Suprapubic skin (tissue), 4 donors: Measurements from ENCODE around the gene TPRG1. TPM values are rescaled to one million over a fixed set of nuclear protein-coding genes. Genes with fewer than 3 reads are reported as not detected.

ENCODE experiments used
- DNase-seq, 2 donors: peaks; one replicate each; pipeline ENCODE4 v3.0.0-alpha.2; 2019; ENCODE audit warnings: low spot score in 2 of 2
- H3K27ac ChIP-seq: fragments of 200-600 bp; sonication (generic); one replicate; pipeline ENCODE4 v1.5.1; 2019
- H3K27me3 ChIP-seq: fragments of 200-600 bp; sonication (generic); one replicate; pipeline ENCODE4 v1.5.1; 2019
- H3K36me3 ChIP-seq: fragments of 200-600 bp; sonication (generic); one replicate; pipeline ENCODE4 v1.5.1; 2019
- H3K4me1 ChIP-seq: fragments of 200-600 bp; sonication (generic); one replicate; pipeline ENCODE4 v1.5.1; 2019
- H3K4me3 ChIP-seq: fragments of 200-600 bp; sonication (generic); one replicate; pipeline ENCODE4 v1.5.1; 2019; ENCODE audit warnings: mild to moderate bottlenecking
- H3K9me3 ChIP-seq: fragments of 200-600 bp; sonication (generic); one replicate; pipeline ENCODE4 v1.5.1; 2019
- CTCF ChIP-seq, 2 donors: fragments of 200-600 bp in 1 of 2; fragments of 450-650 bp in 1 of 2; sonication (generic) in 1 of 2; IDR thresholded peaks; one replicate each; pipeline ENCODE4 v1.5.1; 2016 to 2019; ENCODE audit warnings: antibody characterized with exemption in 2 of 2, mild to moderate bottlenecking in 1 of 2, moderate library complexity in 1 of 2
- EP300 ChIP-seq: sonication (generic); formaldehyde crosslinking; IDR thresholded peaks from one replicate; pipeline ENCODE4 v1.6.1; 2017; ENCODE audit warnings: antibody characterized with exemption
- POLR2A ChIP-seq, 2 donors: fragments of 450-650 bp; IDR thresholded peaks; one replicate each; pipeline ENCODE4 v1.6.1; 2017; ENCODE audit warnings: antibody characterized with exemption in 2 of 2, mild to moderate bottlenecking in 2 of 2, moderate library complexity in 2 of 2
- POLR2AphosphoS5 ChIP-seq, 3 donors: sonication (generic); formaldehyde crosslinking; IDR thresholded peaks; one replicate each; pipeline ENCODE4 v1.6.1; 2017; ENCODE audit warnings: antibody characterized with exemption in 3 of 3
- WGBS: methylation state at CpG from one replicate; pipeline ENCODE4 v1.1.5; 2018; 5-methylcytosine and 5-hydroxymethylcytosine counted together
- total RNA-seq, 4 donors: library from RNA; depleted of rRNA; stranded (reverse); fragments of >200 nt; gene quantifications; one replicate each; pipeline ENCODE4 v1.1.0, GENCODE V29; 2016

Gene TPRG1
- 10 to 100 TPM; 19.9 to 30.9 (median 28.4) TPM for total RNA-seq

GRCh38 chr3:189171707-189172106 lies at the start of gene TPRG1:
Gene TPRG1 (plus strand): TSS chr3:189171971. CDS start chr3:189207385, 35,414 bp downstream.
- Histone ChIP-seq H3K36me3 (no peaks in the 10 kb centered on the region), H3K4me3 (no peak within 1 kb of the TSS), H3K9me3 (no peaks in the 10 kb centered on the region), H3K27ac (no peak within 1 kb of the TSS), H3K4me1 (peaks cover 11% of the 10 kb centered on the region), H3K27me3 (no peaks in the 10 kb centered on the region)
- 40% methylated on average over 1 of the region's 1 CpG for WGBS
- TF ChIP-seq POLR2AphosphoS5 (IDR thresholded peaks at IDR 0.05) (no peak), EP300 (no peak), CTCF (IDR thresholded peaks at IDR 0.05) (no peak), POLR2A (IDR thresholded peaks at IDR 0.05) (no peak)
- no peak for DNase-seq

- Histone ChIP-seq H3K4me1 (peaks cover 35% of the 10 kb centered on the region), H3K9me3 (no peaks in the 10 kb centered on the region), H3K4me3 (peak overlapping the region; percentile 15), H3K27me3 (no peaks in the 10 kb centered on the region), H3K27ac (peak overlapping the region; percentile 82), H3K36me3 (no peaks in the 10 kb centered on the region)
- WGBS: 38% methylated on average over 2 of the region's 2 CpGs
- TF ChIP-seq POLR2A (IDR thresholded peaks at IDR 0.05): no peak
- DNase-seq: no peak
Observed at GRCh38 chr3:189122110-189122509, 49.7 kb upstream of the TPRG1 start.

GRCh38 chr3:189122526-189123205 lies 49.1 kb upstream of the TPRG1 start:
- DNase-seq: no peak
- H3K4me1 ChIP-seq: peaks cover 35% of the 10 kb centered on the region
- no peaks in the 10 kb centered on the region for H3K9me3 ChIP-seq
- no peaks in the 10 kb centered on the region for H3K27me3 ChIP-seq
- H3K36me3 ChIP-seq: no peaks in the 10 kb centered on the region
- H3K27ac ChIP-seq: peak overlapping the region; percentile 82
- peak overlapping the region; percentile 1 for H3K4me3 ChIP-seq
- TF ChIP-seq POLR2A (IDR thresholded peaks at IDR 0.05) (no peak), EP300 (no peak), CTCF (IDR thresholded peaks at IDR 0.05) (no peak), POLR2AphosphoS5 (IDR thresholded peaks at IDR 0.05) (no peak)
- WGBS: 44% methylated on average over 5 of the region's 5 CpGs

- peak overlapping the region; percentile 24 for H3K4me3 ChIP-seq
- no peak for DNase-seq
- H3K27ac ChIP-seq: peak overlapping the region; percentile 82
- peaks cover 35% of the 10 kb centered on the region for H3K4me1 ChIP-seq
- no peaks in the 10 kb centered on the region for H3K36me3 ChIP-seq
- WGBS: 42% methylated on average over 11 of the region's 11 CpGs
- H3K9me3 ChIP-seq: no peaks in the 10 kb centered on the region
- TF ChIP-seq EP300 (no peak), POLR2AphosphoS5 (IDR thresholded peaks at IDR 0.05) (no peak)
- H3K27me3 ChIP-seq: no peaks in the 10 kb centered on the region
Observed at GRCh38 chr3:189123595-189124387, 48.0 kb upstream of the TPRG1 start.

- Histone ChIP-seq H3K36me3 (no peaks in the 10 kb centered on the region), H3K4me3 (no peak overlapping the region), H3K27ac (peak overlapping the region; percentile 62), H3K27me3 (no peaks in the 10 kb centered on the region), H3K9me3 (no peaks in the 10 kb centered on the region), H3K4me1 (peaks cover 20% of the 10 kb centered on the region)
- no peak for DNase-seq
- TF ChIP-seq EP300: no peak
- no peak for TF ChIP-seq POLR2A (IDR thresholded peaks at IDR 0.05)
- TF ChIP-seq POLR2AphosphoS5 (IDR thresholded peaks at IDR 0.05): no peak
- no peak for TF ChIP-seq CTCF (IDR thresholded peaks at IDR 0.05)
- WGBS: 33% methylated on average over 9 of the region's 9 CpGs
Observed at GRCh38 chr3:189132231-189132671, 39.5 kb upstream of the TPRG1 start.

GRCh38 chr3:189132839-189133238 lies 38.9 kb upstream of the TPRG1 start:
- Histone ChIP-seq H3K36me3 (no peaks in the 10 kb centered on the region), H3K27ac (peak overlapping the region; percentile 62), H3K4me1 (peaks cover 20% of the 10 kb centered on the region), H3K4me3 (no peak overlapping the region), H3K9me3 (no peaks in the 10 kb centered on the region), H3K27me3 (no peaks in the 10 kb centered on the region)
- DNase-seq: no peak
- TF ChIP-seq EP300: no peak
- no peak for TF ChIP-seq CTCF (IDR thresholded peaks at IDR 0.05)
- TF ChIP-seq POLR2AphosphoS5 (IDR thresholded peaks at IDR 0.05): no peak
- TF ChIP-seq POLR2A (IDR thresholded peaks at IDR 0.05): no peak
- WGBS: 89% methylated on average over 2 of the region's 2 CpGs
